HEK293 (cell line): ENCODE data around the gene PLAGL2.

Experiments
- CTCF ChIP-seq: fragments of 450-650 bp; formaldehyde crosslinking; IDR thresholded peaks from 2 replicates; pipeline ENCODE4 v1.5.1; 2016; ENCODE audit warnings: missing biosample characterization, missing genetic modification characterization
- ZNF133 ChIP-seq: fragments of 450-650 bp; formaldehyde crosslinking; IDR thresholded peaks from 2 replicates; pipeline ENCODE4 v1.5.1; 2016; ENCODE audit warnings: missing biosample characterization, missing genetic modification characterization
- ZNF138 ChIP-seq: fragments of 450-650 bp; formaldehyde crosslinking; IDR thresholded peaks from 2 replicates; pipeline ENCODE4 v1.5.1; 2016; ENCODE audit warnings: missing biosample characterization, missing genetic modification characterization, borderline replicate concordance
- ZNF707 ChIP-seq: fragments of 450-650 bp; formaldehyde crosslinking; IDR thresholded peaks from 2 replicates; pipeline ENCODE4 v1.5.1; 2016; ENCODE audit warnings: missing biosample characterization, missing genetic modification characterization

GRCh38 chr20:32142991-32143390 lies 64.6 kb downstream of the PLAGL2 start:
- TF ChIP-seq ZNF707 (tag by site-specific recombination): no peak
- no peak for TF ChIP-seq ZNF133 (tag by site-specific recombination)
- TF ChIP-seq ZNF138: no peak
- TF ChIP-seq CTCF: no peak
